Osteoblast (primary cell): Measurements from ENCODE around the gene PTPRN2. TPM values are rescaled to one million over a fixed set of nuclear protein-coding genes. Genes with fewer than 3 reads are reported as not detected.

Experiments used
- DNase-seq: peaks from one replicate; pipeline ENCODE4 v3.0.0; 2011; ENCODE audit warnings: low spot score, mixed read lengths; ENCODE audit not compliant: insufficient read length; ENCODE audit errors: missing footprints
- H2AFZ ChIP-seq: 2 replicates; pipeline ENCODE4 v1.6.0; 2011; ENCODE audit warnings: mild to moderate bottlenecking, low read length
- H3K27ac ChIP-seq: 2 replicates; pipeline ENCODE4 v1.5.1; 2011; ENCODE audit warnings: mild to moderate bottlenecking, low read depth, low read length, moderate library complexity
- H3K27me3 ChIP-seq: 2 replicates; pipeline ENCODE4 v1.6.0; 2012; ENCODE audit warnings: mild to moderate bottlenecking, control low read depth, inconsistent platforms, low read length, moderate library complexity; ENCODE audit not compliant: insufficient read depth
- H3K36me3 ChIP-seq: 2 replicates; pipeline ENCODE4 v1.5.1; 2011; ENCODE audit warnings: mild to moderate bottlenecking, low read length, control low read depth, moderate library complexity; ENCODE audit not compliant: insufficient read depth
- H3K4me1 ChIP-seq: 2 replicates; pipeline ENCODE4 v1.5.1; 2011; ENCODE audit warnings: mild to moderate bottlenecking, low read length, control low read depth, moderate library complexity; ENCODE audit not compliant: insufficient read depth
- H3K4me2 ChIP-seq: 2 replicates; pipeline ENCODE4 v1.6.0; 2011; ENCODE audit warnings: mild to moderate bottlenecking, low read length; ENCODE audit not compliant: insufficient read depth
- H3K4me3 ChIP-seq: fragments of 200-600 bp; sonication (generic); 3 replicates; pipeline ENCODE4 v1.5.1; 2012; ENCODE audit warnings: mild to moderate bottlenecking, low read length, inconsistent platforms; ENCODE audit not compliant: insufficient read depth
- H3K79me2 ChIP-seq: 2 replicates; pipeline ENCODE4 v1.6.0; 2012; ENCODE audit warnings: mild to moderate bottlenecking, low read length, control low read depth, inconsistent platforms; ENCODE audit not compliant: insufficient read depth
- H3K9me3 ChIP-seq: 2 replicates; pipeline ENCODE4 v1.5.1; 2011; ENCODE audit warnings: low read depth, low read length, control low read depth
- H4K20me1 ChIP-seq: 2 replicates; pipeline ENCODE4 v1.6.0; 2012; ENCODE audit warnings: mild to moderate bottlenecking, low read length, control low read depth; ENCODE audit not compliant: insufficient read depth
- total RNA-seq: library from RNA; depleted of rRNA; stranded (reverse); fragments of >200 nt; gene quantifications from 2 replicates; pipeline ENCODE4 v1.2.3, GENCODE V29; 2012
- TF ChIP-seq, protein P1 (sequence below): IDR thresholded peaks from 2 replicates; pipeline ENCODE4 v1.5.1; 2011; ENCODE audit warnings: mild to moderate bottlenecking, low read depth, low read length, moderate library complexity; ENCODE audit errors: extremely low read depth

PTPRN2 gene
- total RNA-seq, 1 donor = 0.36 TPM

DNA sequence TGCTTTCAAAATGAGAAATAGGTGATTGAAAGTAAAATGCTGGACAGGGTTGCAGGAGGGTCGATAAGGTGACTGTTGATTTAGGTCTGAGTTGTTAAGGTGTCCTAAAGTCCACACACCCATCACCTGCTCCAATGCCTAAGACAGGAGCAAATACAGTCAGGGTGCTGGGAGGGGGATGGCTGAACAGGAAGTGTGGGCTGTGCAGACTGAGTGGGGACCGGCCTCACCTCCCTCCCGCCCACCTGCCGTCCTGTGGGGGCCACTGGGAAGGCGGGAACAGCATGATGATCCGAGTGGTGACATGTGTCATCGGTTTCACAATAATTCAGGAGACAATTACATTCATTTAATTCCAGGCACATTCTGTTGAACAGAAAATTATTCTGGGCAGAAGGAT lies 990.1 kb downstream of the PTPRN2 start:
- Histone ChIP-seq H3K4me2 (no peak overlapping the region), H3K4me3 (no peak overlapping the region), H3K4me1 (no peaks in the 10 kb centered on the region), H3K27ac (no peak overlapping the region), H4K20me1 (no peaks in the 10 kb centered on the region), H3K27me3 (no peaks in the 10 kb centered on the region), H3K79me2 (no peaks in the 10 kb centered on the region), H3K36me3 (no peaks in the 10 kb centered on the region), H3K9me3 (peaks cover 4% of the 10 kb centered on the region), H2AFZ (no peak overlapping the region)
- DNase-seq = no peak
- TF ChIP-seq, protein P1, sequence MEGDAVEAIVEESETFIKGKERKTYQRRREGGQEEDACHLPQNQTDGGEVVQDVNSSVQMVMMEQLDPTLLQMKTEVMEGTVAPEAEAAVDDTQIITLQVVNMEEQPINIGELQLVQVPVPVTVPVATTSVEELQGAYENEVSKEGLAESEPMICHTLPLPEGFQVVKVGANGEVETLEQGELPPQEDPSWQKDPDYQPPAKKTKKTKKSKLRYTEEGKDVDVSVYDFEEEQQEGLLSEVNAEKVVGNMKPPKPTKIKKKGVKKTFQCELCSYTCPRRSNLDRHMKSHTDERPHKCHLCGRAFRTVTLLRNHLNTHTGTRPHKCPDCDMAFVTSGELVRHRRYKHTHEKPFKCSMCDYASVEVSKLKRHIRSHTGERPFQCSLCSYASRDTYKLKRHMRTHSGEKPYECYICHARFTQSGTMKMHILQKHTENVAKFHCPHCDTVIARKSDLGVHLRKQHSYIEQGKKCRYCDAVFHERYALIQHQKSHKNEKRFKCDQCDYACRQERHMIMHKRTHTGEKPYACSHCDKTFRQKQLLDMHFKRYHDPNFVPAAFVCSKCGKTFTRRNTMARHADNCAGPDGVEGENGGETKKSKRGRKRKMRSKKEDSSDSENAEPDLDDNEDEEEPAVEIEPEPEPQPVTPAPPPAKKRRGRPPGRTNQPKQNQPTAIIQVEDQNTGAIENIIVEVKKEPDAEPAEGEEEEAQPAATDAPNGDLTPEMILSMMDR = no peak

DNA sequence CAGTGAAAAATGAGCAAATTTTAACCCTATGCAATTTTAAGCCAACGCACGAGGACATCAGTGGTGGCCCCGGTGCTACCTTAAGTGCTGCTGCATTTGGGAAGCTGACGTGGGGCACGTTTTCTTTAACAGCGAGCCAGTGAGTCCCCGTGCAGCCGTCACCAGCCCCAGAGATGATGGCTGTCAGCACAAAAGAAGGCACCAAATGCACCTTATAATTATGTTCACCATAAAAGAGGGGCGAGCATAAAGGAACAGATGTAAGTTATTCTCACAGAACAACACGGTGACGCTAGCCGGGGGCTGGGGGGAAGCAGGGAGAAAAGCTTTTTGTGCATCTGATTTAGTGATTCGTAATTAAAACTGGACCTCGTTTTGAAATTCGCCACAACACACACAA lies 990.7 kb downstream of the PTPRN2 start:
- Histone ChIP-seq H3K79me2 (no peaks in the 10 kb centered on the region), H3K4me2 (no peak overlapping the region), H3K9me3 (peaks cover 4% of the 10 kb centered on the region), H3K4me1 (no peaks in the 10 kb centered on the region), H3K36me3 (no peaks in the 10 kb centered on the region), H2AFZ (no peak overlapping the region), H3K4me3 (no peak overlapping the region), H3K27me3 (no peaks in the 10 kb centered on the region), H4K20me1 (no peaks in the 10 kb centered on the region), H3K27ac (no peak overlapping the region)
- TF ChIP-seq, protein P1 = no peak
- no peak for DNase-seq

DNA sequence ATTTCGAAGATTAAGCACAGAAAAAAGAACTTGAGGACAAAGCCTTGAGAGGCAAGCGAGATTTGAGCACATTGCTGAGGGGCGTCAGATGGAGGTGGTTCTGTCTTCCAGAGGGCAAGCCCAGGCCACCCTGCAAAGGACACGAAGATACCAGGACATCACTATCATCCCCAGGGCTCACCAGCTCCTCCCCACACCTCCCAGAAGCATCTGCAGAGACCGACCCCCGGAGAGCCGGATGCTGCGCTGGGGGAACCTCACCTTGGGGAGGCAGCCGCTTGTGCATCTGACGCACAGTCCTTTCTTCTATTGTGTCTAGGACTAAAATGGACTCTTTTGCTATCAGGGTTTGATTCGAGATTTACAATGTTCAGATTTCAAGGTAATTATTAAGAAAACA lies 991.2 kb downstream of the PTPRN2 start:
- H3K4me1 ChIP-seq = no peaks in the 10 kb centered on the region
- no peaks in the 10 kb centered on the region for H4K20me1 ChIP-seq
- H3K27me3 ChIP-seq = no peaks in the 10 kb centered on the region
- DNase-seq = no peak
- H3K79me2 ChIP-seq = no peaks in the 10 kb centered on the region
- no peaks in the 10 kb centered on the region for H3K36me3 ChIP-seq
- no peak overlapping the region for H3K4me3 ChIP-seq
- H3K9me3 ChIP-seq = peaks cover 4% of the 10 kb centered on the region
- H2AFZ ChIP-seq = no peak overlapping the region
- no peak overlapping the region for H3K4me2 ChIP-seq
- TF ChIP-seq, protein P1 = no peak
- no peak overlapping the region for H3K27ac ChIP-seq

DNA sequence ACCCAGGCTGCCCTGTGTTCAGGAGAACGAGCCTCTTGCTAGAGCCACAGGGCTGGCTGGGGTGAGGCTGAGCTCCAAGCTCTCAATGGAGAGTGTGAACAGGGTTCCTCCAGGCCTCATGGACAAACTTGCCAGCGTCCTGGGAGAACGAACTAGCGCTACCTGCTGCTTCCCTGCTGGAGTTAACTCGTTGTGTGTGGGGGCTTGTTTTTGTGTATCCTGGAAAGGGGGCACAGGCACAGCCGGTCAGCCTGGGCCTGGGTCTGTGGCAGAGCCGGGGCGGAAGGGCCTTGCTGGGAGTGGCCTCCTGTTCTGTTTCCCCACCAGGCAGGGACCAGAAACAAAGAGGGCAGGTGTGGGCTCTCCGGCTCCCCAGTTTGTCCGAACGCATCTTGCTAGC lies 991.6 kb downstream of the PTPRN2 start:
- Histone ChIP-seq H3K36me3 (no peaks in the 10 kb centered on the region), H2AFZ (no peak overlapping the region), H3K27me3 (no peaks in the 10 kb centered on the region), H3K4me3 (no peak overlapping the region), H4K20me1 (no peaks in the 10 kb centered on the region), H3K27ac (no peak overlapping the region), H3K9me3 (peaks cover 4% of the 10 kb centered on the region), H3K4me1 (no peaks in the 10 kb centered on the region), H3K79me2 (no peaks in the 10 kb centered on the region), H3K4me2 (no peak overlapping the region)
- TF ChIP-seq, protein P1 = no peak
- DNase-seq = no peak
